Ishikawa (cell line): ENCODE data around the gene MAD1L1.

Experiments
- CREB1 ChIP-seq: IDR thresholded peaks from 2 replicates; pipeline ENCODE4 v1.6.1; 2012; ENCODE audit warnings: low read depth
- EP300 ChIP-seq: IDR thresholded peaks from 2 replicates; pipeline ENCODE4 v1.6.1; 2012; ENCODE audit warnings: borderline replicate concordance
- FOXM1 ChIP-seq: IDR thresholded peaks from 2 replicates; pipeline ENCODE4 v1.6.1; 2012; ENCODE audit warnings: low read depth, borderline replicate concordance
- MAX ChIP-seq: IDR thresholded peaks from 2 replicates; pipeline ENCODE4 v1.6.1; 2012
- RAD21 ChIP-seq: IDR thresholded peaks from 2 replicates; pipeline ENCODE4 v1.6.1; 2012; ENCODE audit warnings: low read depth
- REST ChIP-seq: IDR thresholded peaks from 2 replicates; pipeline ENCODE4 v1.6.1; 2012; ENCODE audit warnings: low read depth, mild to moderate bottlenecking
- TAF1 ChIP-seq: IDR thresholded peaks from 2 replicates; pipeline ENCODE4 v1.6.1; 2012; ENCODE audit warnings: low read depth, mild to moderate bottlenecking
- TCF12 ChIP-seq: IDR thresholded peaks from 2 replicates; pipeline ENCODE4 v1.6.1; 2012; ENCODE audit warnings: low read depth
- TEAD4 ChIP-seq: IDR thresholded peaks from 2 replicates; pipeline ENCODE4 v1.6.1; 2012
- YY1 ChIP-seq: IDR thresholded peaks from 2 replicates; pipeline ENCODE4 v1.6.1; 2012; ENCODE audit warnings: low read depth
- ZBTB7A ChIP-seq: IDR thresholded peaks from 2 replicates; pipeline ENCODE4 v1.6.1; 2012; ENCODE audit warnings: low read depth

GRCh38 chr7:1901431-1902210, 331.1 kb downstream of the MAD1L1 start:
- TF ChIP-seq FOXM1 (no peak), EP300 (no peak), RAD21 (no peak), CREB1 (no peak), ZBTB7A (no peak), MAX (no peak), TCF12 (no peak), TAF1 (no peak), REST (no peak), YY1 (no peak), TEAD4 (no peak)
